ENCODE data around the gene OLFM2. TPM values are rescaled to one million over a fixed set of nuclear protein-coding genes. Genes with fewer than 3 reads are reported as not detected.

The OLFM2 gene
- total RNA-seq, 1 experiment from 2014 or later: 19.9 TPM

GRCh38 chr19:9958379-9958821 is 22.1 kb upstream of the OLFM2 start:
- Histone ChIP-seq H2AFZ (ENCODE audit: low read depth, low read length, poor library complexity, severe bottlenecking) (no peak overlapping the region), H3K4me2 (ENCODE audit: low read length) (no peak overlapping the region), H3K79me2 (ENCODE audit: insufficient read depth, low read length) (no peaks in the 10 kb centered on the region), H3K4me1 (ENCODE audit: control insufficient read depth in 1 of 2, insufficient read depth in 2 of 2, low read length in 2 of 2) (no peaks in the 10 kb centered on the region), H3K9me3 (ENCODE audit: control insufficient read depth in 1 of 2, insufficient read depth in 1 of 2, low read depth in 1 of 2, low read length in 2 of 2) (no peaks in the 10 kb centered on the region), H3K9me2 (ENCODE audit: insufficient read depth) (no peaks in the 10 kb centered on the region), H3K27me3 (ENCODE audit: insufficient read depth, low read length) (no peaks in the 10 kb centered on the region), H3K4me3 (replicated peaks in 1 of 2; ENCODE audit: low read depth in 1 of 2, low read length in 2 of 2) (no peak overlapping the region), H3K9ac (ENCODE audit: low read length) (no peak overlapping the region), H4K20me1 (ENCODE audit: insufficient read depth) (no peaks in the 10 kb centered on the region), H3K36me3 (ENCODE audit: control insufficient read depth in 1 of 2, insufficient read depth in 2 of 2, low read length in 2 of 2) (no peaks in the 10 kb centered on the region), H3K27ac (ENCODE audit: low read depth, low read length) (no peak overlapping the region)
- BruUV-seq (replicated peaks): no TSS peak
- ATAC-seq (no peak), DNase-seq (ENCODE audit: low read depth, low spot score) (no peak)
- CTCF ChIA-PET: interaction anchor here (1.3 kb wide), 1 partner anchor 69 kb away, joined by 3 read pairs; no protein-coding TSS in a partner anchor
- POLR2A ChIA-PET: no interaction called here
- RAD21 ChIA-PET (ENCODE audit: low non-redundant PET in 1 of 2, low total read pairs in 2 of 2, uncharacterized antibody in 2 of 2, unreplicated experiment in 2 of 2): no interaction called here
- intact Hi-C loops (cut with micrococcal nuclease): no loop called here
- TF ChIP-seq SRF (IDR thresholded peaks at IDR 0.05; ENCODE audit: low read depth): no peak
- TF ChIP-seq POLR2AphosphoS5 (IDR thresholded peaks at IDR 0.05; ENCODE audit: low read depth, low read length): no peak
- no peak for TF ChIP-seq EGR1 (IDR thresholded peaks at IDR 0.05; ENCODE audit: low read depth)
- TF ChIP-seq ZNF274 (IDR thresholded peaks at IDR 0.05; ENCODE audit: low read depth, low read length): no peak
- no peak for TF ChIP-seq ELF1 (IDR thresholded peaks at IDR 0.05; ENCODE audit: borderline replicate concordance, low read depth)
- no peak for TF ChIP-seq EZH2phosphoT487 (IDR thresholded peaks at IDR 0.05; ENCODE audit: borderline replicate concordance)
- TF ChIP-seq REST (IDR thresholded peaks at IDR 0.05; ENCODE audit: low read depth): no peak
- TF ChIP-seq POLR2A (IDR thresholded peaks at IDR 0.05; ENCODE audit: borderline replicate concordance, extremely low read depth, insufficient read depth, insufficient read length): no peak
- TF ChIP-seq SP1 (IDR thresholded peaks at IDR 0.05; ENCODE audit: low read depth): no peak
- TF ChIP-seq SIN3A (IDR thresholded peaks at IDR 0.05; ENCODE audit: low read depth): no peak
- no peak for TF ChIP-seq CBX3 (IDR thresholded peaks at IDR 0.05; ENCODE audit: low read depth)
- TF ChIP-seq FOSL1 (IDR thresholded peaks at IDR 0.05; ENCODE audit: low read depth): no peak
- no peak for TF ChIP-seq ATF3 (IDR thresholded peaks at IDR 0.05)
- no peak for TF ChIP-seq TCF7L2 (IDR thresholded peaks at IDR 0.05; ENCODE audit: borderline replicate concordance, extremely low read depth, insufficient read depth, insufficient read length)
